Central memory CD8-positive, alpha-beta T cell (primary cell): ENCODE results near the gene OR2AT4.

Source experiments
- ATAC-seq: fragments of 150-1000 bp; cut with Tn5 transposase; replicated peaks from 2 replicates; pipeline ENCODE4 v1.10.0; 2022; ENCODE audit warnings: mild to moderate bottlenecking, moderate FRiP score, moderate number of reproducible peaks; ENCODE audit not compliant: poor library complexity, severe bottlenecking; ENCODE audit errors: extremely low read depth
- DNase-seq, 2 donors: peaks; one replicate each; pipeline ENCODE4 v3.0.0; 2021; ENCODE audit warnings: low spot score in 2 of 2
- H3K27ac Mint-ChIP-seq: one replicate; pipeline ENCODE4 v1.8.0; 2022; ENCODE audit warnings: low read depth, mild to moderate bottlenecking, moderate library complexity, mixed read lengths
- H3K27me3 Mint-ChIP-seq: one replicate; pipeline ENCODE4 v1.8.0; 2022; ENCODE audit warnings: mixed read lengths
- H3K36me3 Mint-ChIP-seq: one replicate; pipeline ENCODE4 v1.8.0; 2022; ENCODE audit warnings: mild to moderate bottlenecking, moderate library complexity, mixed read lengths; ENCODE audit not compliant: insufficient read depth
- H3K4me1 Mint-ChIP-seq: one replicate; pipeline ENCODE4 v1.8.0; 2022; ENCODE audit warnings: mixed read lengths
- H3K4me3 Mint-ChIP-seq: one replicate; pipeline ENCODE4 v1.8.0; 2022; ENCODE audit warnings: mild to moderate bottlenecking, moderate library complexity, mixed read lengths
- H3K9me3 Mint-ChIP-seq: one replicate; pipeline ENCODE4 v1.8.0; 2022; ENCODE audit warnings: mixed read lengths

Gene OR2AT4

GRCh38 chr11:75096456-75097172 lies at the start of gene OR2AT4:
Gene OR2AT4, minus strand, starts transcription at chr11:75096876.
- no peak for ATAC-seq
- H3K4me3 Mint-ChIP-seq, result no peak within 1 kb of the TSS

GRCh38 chr11:75145972-75146519 lies 49.4 kb upstream of the OR2AT4 start:
- DNase-seq (no peak), ATAC-seq (no peak)
- H3K36me3 Mint-ChIP-seq, result no peaks in the 10 kb centered on the region
- H3K27me3 Mint-ChIP-seq, result no peaks in the 10 kb centered on the region
- no peaks in the 10 kb centered on the region for H3K9me3 Mint-ChIP-seq
- no peak overlapping the region for H3K27ac Mint-ChIP-seq
- H3K4me1 Mint-ChIP-seq, result peaks cover 35% of the 10 kb centered on the region
- no peak overlapping the region for H3K4me3 Mint-ChIP-seq

More at GRCh38 chr11:75096456-75097172, at the start of gene OR2AT4:
- DNase-seq, result no peak
- Mint-ChIP-seq H3K4me1 (no peaks in the 10 kb centered on the region), H3K27me3 (peaks cover 58% of the 10 kb centered on the region), H3K27ac (no peak within 1 kb of the TSS), H3K9me3 (no peaks in the 10 kb centered on the region), H3K36me3 (no peaks in the 10 kb centered on the region)

GRCh38 chr11:75145196-75145971 lies 48.7 kb upstream of the OR2AT4 start:
- Mint-ChIP-seq H3K4me1 (peaks cover 41% of the 10 kb centered on the region), H3K27me3 (no peaks in the 10 kb centered on the region), H3K4me3 (no peak overlapping the region), H3K27ac (no peak overlapping the region), H3K9me3 (no peaks in the 10 kb centered on the region), H3K36me3 (no peaks in the 10 kb centered on the region)
- ATAC-seq (no peak), DNase-seq (no peak)

GRCh38 chr11:75144716-75145014 lies 48.0 kb upstream of the OR2AT4 start:
- H3K4me1 Mint-ChIP-seq, result peaks cover 41% of the 10 kb centered on the region
- no peaks in the 10 kb centered on the region for H3K36me3 Mint-ChIP-seq
- H3K27me3 Mint-ChIP-seq, result no peaks in the 10 kb centered on the region
- no peak overlapping the region for H3K27ac Mint-ChIP-seq
- DNase-seq (no peak), ATAC-seq (no peak)
- H3K9me3 Mint-ChIP-seq, result no peaks in the 10 kb centered on the region
- H3K4me3 Mint-ChIP-seq, result no peak overlapping the region

- no peaks in the 10 kb centered on the region for H3K27me3 Mint-ChIP-seq
- ATAC-seq, result no peak
- peak overlapping the region; percentile 66 for H3K4me3 Mint-ChIP-seq
- DNase-seq, result no peak
- no peaks in the 10 kb centered on the region for H3K36me3 Mint-ChIP-seq
- peak overlapping the region; percentile 62 for H3K27ac Mint-ChIP-seq
- peaks cover 41% of the 10 kb centered on the region for H3K4me1 Mint-ChIP-seq
- H3K9me3 Mint-ChIP-seq, result no peaks in the 10 kb centered on the region
Observed at GRCh38 chr11:75143420-75143731, 46.7 kb upstream of the OR2AT4 start.

- DNase-seq (peak in 1 of 2 donors; percentile 24), ATAC-seq (peak; percentile 85)
- Mint-ChIP-seq H3K27me3 (peaks cover under 1% of the 10 kb centered on the region), H3K9me3 (no peaks in the 10 kb centered on the region), H3K27ac (peak overlapping the region; percentile 62), H3K36me3 (no peaks in the 10 kb centered on the region), H3K4me1 (peaks cover 41% of the 10 kb centered on the region), H3K4me3 (peak overlapping the region; percentile 66)
Observed at GRCh38 chr11:75142714-75143419, 46.2 kb upstream of the OR2AT4 start.

- H3K4me3 Mint-ChIP-seq, result no peak overlapping the region
- ATAC-seq (no peak), DNase-seq (no peak)
- H3K27ac Mint-ChIP-seq, result no peak overlapping the region
- no peaks in the 10 kb centered on the region for H3K36me3 Mint-ChIP-seq
- no peaks in the 10 kb centered on the region for H3K9me3 Mint-ChIP-seq
- H3K4me1 Mint-ChIP-seq, result peaks cover 41% of the 10 kb centered on the region
- peaks cover 14% of the 10 kb centered on the region for H3K27me3 Mint-ChIP-seq
Observed at GRCh38 chr11:75141166-75141565, 44.5 kb upstream of the OR2AT4 start.

GRCh38 chr11:75140269-75141138 lies 43.8 kb upstream of the OR2AT4 start:
- Mint-ChIP-seq H3K9me3 (no peaks in the 10 kb centered on the region), H3K4me3 (no peak overlapping the region), H3K27me3 (peaks cover 19% of the 10 kb centered on the region), H3K27ac (no peak overlapping the region), H3K4me1 (peaks cover 39% of the 10 kb centered on the region), H3K36me3 (no peaks in the 10 kb centered on the region)
- peak; percentile 63 to 64 for DNase-seq
- ATAC-seq, result no peak

GRCh38 chr11:75135651-75136050 lies 39.0 kb upstream of the OR2AT4 start:
- Mint-ChIP-seq H3K9me3 (no peaks in the 10 kb centered on the region), H3K27ac (no peak overlapping the region), H3K4me1 (peaks cover 3% of the 10 kb centered on the region), H3K4me3 (no peak overlapping the region), H3K36me3 (no peaks in the 10 kb centered on the region), H3K27me3 (peaks cover 33% of the 10 kb centered on the region)
- ATAC-seq (no peak), DNase-seq (no peak)

GRCh38 chr11:75135021-75135650 lies 38.5 kb upstream of the OR2AT4 start:
- Mint-ChIP-seq H3K36me3 (no peaks in the 10 kb centered on the region), H3K27me3 (peaks cover 37% of the 10 kb centered on the region), H3K4me3 (no peak overlapping the region), H3K9me3 (no peaks in the 10 kb centered on the region), H3K4me1 (no peaks in the 10 kb centered on the region), H3K27ac (no peak overlapping the region)
- DNase-seq (no peak), ATAC-seq (no peak)

- Mint-ChIP-seq H3K4me3 (no peak overlapping the region), H3K27me3 (peaks cover 48% of the 10 kb centered on the region), H3K9me3 (no peaks in the 10 kb centered on the region), H3K36me3 (no peaks in the 10 kb centered on the region), H3K27ac (no peak overlapping the region), H3K4me1 (no peaks in the 10 kb centered on the region)
- ATAC-seq (no peak), DNase-seq (no peak)
Observed at GRCh38 chr11:75133976-75134375, 37.3 kb upstream of the OR2AT4 start.

- peak overlapping the region; percentile 16 for H3K27ac Mint-ChIP-seq
- H3K27me3 Mint-ChIP-seq, result peaks cover 49% of the 10 kb centered on the region
- H3K36me3 Mint-ChIP-seq, result no peaks in the 10 kb centered on the region
- H3K9me3 Mint-ChIP-seq, result no peaks in the 10 kb centered on the region
- no peaks in the 10 kb centered on the region for H3K4me1 Mint-ChIP-seq
- DNase-seq (no peak), ATAC-seq (no peak)
- no peak overlapping the region for H3K4me3 Mint-ChIP-seq
Observed at GRCh38 chr11:75132080-75132479, 35.4 kb upstream of the OR2AT4 start.
